K562 (cell line): Measurements from ENCODE around the gene COX4I2. TPM values are rescaled to one million over a fixed set of nuclear protein-coding genes. Genes with fewer than 3 reads are reported as not detected.
A peak's percentile ranks its signal among the peaks of the same experiment; 100 is the strongest.

Source experiments
- ARNT ChIP-seq, 2 experiments: fragments of 450-650 bp; IDR thresholded peaks; 2 replicates each; pipeline ENCODE4 v1.6.1; 2016; ENCODE audit warnings: mild to moderate bottlenecking in 1 of 2
- BDP1 ChIP-seq: IDR thresholded peaks from 3 replicates; pipeline ENCODE4 v1.6.1; 2011; ENCODE audit not compliant: insufficient read length, insufficient read depth
- ERF ChIP-seq: fragments of 450-650 bp; formaldehyde crosslinking; IDR thresholded peaks from 2 replicates; pipeline ENCODE4 v1.4.0; 2020; ENCODE audit warnings: mild to moderate bottlenecking, mixed read lengths
- ETV5 ChIP-seq: sonication (generic); formaldehyde crosslinking; IDR thresholded peaks from 2 replicates; pipeline ENCODE4 v1.4.0; 2020; ENCODE audit warnings: low read depth, mild to moderate bottlenecking, missing genetic modification reagents
- HMG20B ChIP-seq: fragments of 250-450 bp; sonication (Bioruptor Pico); IDR thresholded peaks from 2 replicates; pipeline ENCODE4 v1.5.0; 2021; ENCODE audit warnings: mild to moderate bottlenecking
- KAT2B ChIP-seq: IDR thresholded peaks from one replicate; pipeline ENCODE4 v1.6.1; 2012; ENCODE audit warnings: low read depth, mild to moderate bottlenecking, control low read depth, inconsistent platforms, low read length, moderate library complexity
- MECOM ChIP-seq: fragments of 250-450 bp; sonication (Bioruptor Pico); IDR thresholded peaks from 2 replicates; pipeline ENCODE4 v1.8.0; 2022; ENCODE audit warnings: inconsistent platforms
- MXI1 ChIP-seq: IDR thresholded peaks from 2 replicates; pipeline ENCODE4 v1.6.1; 2011; ENCODE audit warnings: low read depth, mild to moderate bottlenecking, improper control_type of control experiment, low read length
- NELFE ChIP-seq: IDR thresholded peaks from 2 replicates; pipeline ENCODE4 v1.6.1; 2011; ENCODE audit warnings: mild to moderate bottlenecking; ENCODE audit not compliant: insufficient read depth, insufficient read length
- NFRKB ChIP-seq: fragments of 450-650 bp; IDR thresholded peaks from 2 replicates; pipeline ENCODE4 v1.6.1; 2016; ENCODE audit warnings: low read depth
- NR2C1 ChIP-seq, 2 experiments: fragments of 450-650 bp; IDR thresholded peaks; 2 replicates each; pipeline ENCODE4 v1.6.1; 2017; ENCODE audit warnings: mild to moderate bottlenecking in 2 of 2, antibody characterized with exemption in 1 of 2, inconsistent platforms in 1 of 2, missing compliant biosample characterization in 1 of 2, missing genetic modification characterization in 1 of 2
- PHTF2 ChIP-seq: fragments of 250-450 bp; sonication (Bioruptor Pico); IDR thresholded peaks from 2 replicates; pipeline ENCODE4 v1.5.0; 2021; ENCODE audit warnings: mild to moderate bottlenecking
- PTTG1 ChIP-seq: fragments of 450-650 bp; IDR thresholded peaks from 2 replicates; pipeline ENCODE4 v1.6.1; 2016; ENCODE audit warnings: low read depth, mild to moderate bottlenecking, missing genetic modification characterization, missing compliant biosample characterization
- RBBP5 ChIP-seq: fragments of 200-600 bp; sonication (generic); IDR thresholded peaks from 2 replicates; pipeline ENCODE4 v1.6.1; 2012; ENCODE audit warnings: borderline replicate concordance, mild to moderate bottlenecking, low read length, control low read depth, inconsistent platforms; ENCODE audit not compliant: insufficient read depth, poor library complexity, severe bottlenecking
- SMAD3 ChIP-seq: fragments of 450-650 bp; formaldehyde crosslinking; conservative IDR thresholded peaks from 2 replicates; pipeline ENCODE4 v1.4.0; 2020; ENCODE audit warnings: mild to moderate bottlenecking
- SNAPC5 ChIP-seq: fragments of 250-450 bp; sonication (Bioruptor Pico); IDR thresholded peaks from 2 replicates; pipeline ENCODE4 v1.8.0; 2021; ENCODE audit warnings: moderate library complexity, mild to moderate bottlenecking, inconsistent platforms
- TGIF2 ChIP-seq: sonication (generic); formaldehyde crosslinking; IDR thresholded peaks from 2 replicates; pipeline ENCODE4 v1.8.1; 2022; ENCODE audit warnings: mild to moderate bottlenecking, missing genetic modification reagents, moderate library complexity
- U2AF2 ChIP-seq: fragments of 200-400 bp; formaldehyde crosslinking; optimal IDR thresholded peaks from 2 replicates; pipeline ENCODE3; 2017; ENCODE audit warnings: low read depth, mild to moderate bottlenecking, low read length
- WHSC1 ChIP-seq: IDR thresholded peaks from one replicate; pipeline ENCODE4 v1.6.1; 2012; ENCODE audit warnings: low read length, control low read depth, inconsistent platforms
- ZNF124 ChIP-seq: sonication (generic); formaldehyde crosslinking; IDR thresholded peaks from 2 replicates; pipeline ENCODE4 v1.8.1; 2022; ENCODE audit warnings: missing genetic modification reagents
- ZNF318 ChIP-seq, 2 experiments: fragments of 450-650 bp; IDR thresholded peaks; 2 replicates each; pipeline ENCODE4 v1.6.1; 2016; ENCODE audit warnings: mild to moderate bottlenecking in 2 of 2, borderline replicate concordance in 1 of 2, low read depth in 1 of 2, moderate library complexity in 1 of 2
- ZNF347 ChIP-seq: fragments of 450-650 bp; formaldehyde crosslinking; IDR thresholded peaks from 2 replicates; pipeline ENCODE4 v1.4.0; 2020; ENCODE audit warnings: low read depth, mild to moderate bottlenecking, moderate library complexity
- ZNF830 ChIP-seq: fragments of 250-450 bp; sonication (Bioruptor Pico); IDR thresholded peaks from 2 replicates; pipeline ENCODE4 v1.5.0; 2021; ENCODE audit warnings: mild to moderate bottlenecking
- ZSCAN29 ChIP-seq: fragments of 450-650 bp; IDR thresholded peaks from 2 replicates; pipeline ENCODE4 v1.6.1; 2017
- polyA plus RNA-seq, 8 experiments: library from polyadenylated mRNA; depleted of rRNA in 4 of 8; stranded (reverse) in 5 of 8; unstranded in 3 of 8; fragments of >200 nt; fragmentation: Nextera tagmentation in 2 of 8; fragmentation: Illumina TruSeq in 1 of 8; extraction: Ambion mirVana in 2 of 8; extraction: Trizol in 1 of 8; gene quantifications; 2 replicates each; pipeline versions ENCODE4 v1.2.1 to v1.2.3, GENCODE V29; 2011 to 2014; ENCODE audit warnings: inconsistent platforms in 1 of 8, missing spikeins in 1 of 8
- total RNA-seq, 7 experiments: library from RNA; depleted of rRNA in 6 of 7; stranded (reverse); fragments of >200 nt in 6 of 7; fragmentation: Illumina TruSeq in 2 of 7; extraction: Trizol in 2 of 7; gene quantifications; 2 replicates each; pipeline versions ENCODE4 v1.2.1 to v1.2.3, GENCODE V29; 2011 to 2021; ENCODE audit warnings: low replicate concordance in 1 of 7

COX4I2 gene
- total and polyA plus RNA-seq, 9 of the 15 experiments (the other 6 are each of a cell fraction or from before 2014, with no cell fraction given): not detected

- TF ChIP-seq MECOM (peak; percentile 67; the same call in 1 of the 2 replicates), ERF (CRISPR knock-in tag) (0 out of 2 replicates have a peak, but pooled peaks have one; percentile 33), NFRKB (0 out of 2 replicates have a peak, but pooled peaks have one; percentile 19), ZNF347 (CRISPR knock-in tag) (no peak), SNAPC5 (CRISPR knock-in tag) (no peak), ZNF318 (IDR thresholded peaks at IDR 0.05; ENCODE audit: borderline replicate concordance in 1 of 2, low read depth in 1 of 2) (no peak), KAT2B (no peak), ETV5 (no peak), RBBP5 (no peak), BDP1 (no peak), PHTF2 (CRISPR knock-in tag) (no peak), NELFE (no peak), PTTG1 (tag) (0 out of 2 replicates have a peak, but pooled peaks have one; percentile 39), ZNF124 (CRISPR knock-in tag) (no peak), TGIF2 (CRISPR knock-in tag) (no peak), U2AF2 (no peak), ARNT (IDR thresholded peaks at IDR 0.05) (no peak), MXI1 (no peak), SMAD3 (no peak), WHSC1 (peak; percentile 94), NR2C1 (IDR thresholded peaks at IDR 0.05) (no peak), NR2C1 (tag; IDR thresholded peaks at IDR 0.05) (no peak), HMG20B (CRISPR knock-in tag) (0 out of 2 replicates have a peak, but pooled peaks have one; percentile 41), ZSCAN29 (no peak), ZNF830 (CRISPR knock-in tag) (no peak)
These were observed 38.9 kb downstream of the COX4I2 start (continued) for GRCh38 chr20:31676609-31676989.
